ENCODE measurements around the gene BAIAP2. TPM values are rescaled to one million over a fixed set of nuclear protein-coding genes. Genes with fewer than 3 reads are reported as not detected.

BAIAP2 gene
- total and polyA plus RNA-seq, 10 of the 15 experiments (the other 5 are each of a cell fraction or from before 2014, with no cell fraction given) = 0.15 to 1.2 (median 0.46) TPM; not detected in 2

- TF ChIP-seq, protein P1, sequence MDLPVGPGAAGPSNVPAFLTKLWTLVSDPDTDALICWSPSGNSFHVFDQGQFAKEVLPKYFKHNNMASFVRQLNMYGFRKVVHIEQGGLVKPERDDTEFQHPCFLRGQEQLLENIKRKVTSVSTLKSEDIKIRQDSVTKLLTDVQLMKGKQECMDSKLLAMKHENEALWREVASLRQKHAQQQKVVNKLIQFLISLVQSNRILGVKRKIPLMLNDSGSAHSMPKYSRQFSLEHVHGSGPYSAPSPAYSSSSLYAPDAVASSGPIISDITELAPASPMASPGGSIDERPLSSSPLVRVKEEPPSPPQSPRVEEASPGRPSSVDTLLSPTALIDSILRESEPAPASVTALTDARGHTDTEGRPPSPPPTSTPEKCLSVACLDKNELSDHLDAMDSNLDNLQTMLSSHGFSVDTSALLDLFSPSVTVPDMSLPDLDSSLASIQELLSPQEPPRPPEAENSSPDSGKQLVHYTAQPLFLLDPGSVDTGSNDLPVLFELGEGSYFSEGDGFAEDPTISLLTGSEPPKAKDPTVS (IDR thresholded peaks at IDR 0.05; ENCODE audit: low read depth, low read length) = no peak
- TF ChIP-seq ZNF622 (IDR thresholded peaks at IDR 0.05) = no peak
These were observed 3.1 kb downstream of the BAIAP2 start (continued) for GRCh38 chr17:81037798-81038733.

DNA sequence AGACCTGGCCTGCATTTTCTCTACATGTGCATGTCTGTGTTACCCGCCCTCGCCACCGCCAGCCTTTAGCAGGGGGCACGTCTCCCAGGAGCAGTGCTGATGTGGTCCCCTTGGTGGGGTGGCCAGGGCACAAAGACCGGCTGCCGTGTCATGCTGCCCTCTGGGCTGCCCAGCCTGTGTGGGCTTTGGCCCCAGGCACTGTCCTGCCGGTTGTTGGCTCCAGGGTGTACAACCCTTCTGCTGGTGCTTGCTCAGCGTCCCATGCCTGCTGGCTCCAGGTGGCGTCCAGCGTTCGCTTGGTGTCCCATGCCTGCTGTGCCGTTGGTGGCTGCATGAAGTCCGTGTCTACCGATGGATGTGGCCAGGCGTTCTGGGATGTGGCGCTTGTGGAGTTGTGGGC lies 4.1 kb downstream of the BAIAP2 start:
- H3K4me3 ChIP-seq = no peak overlapping the region
- no peak overlapping the region for H3K9ac ChIP-seq (ENCODE audit: control insufficient read depth, insufficient read depth, low read length)
- in situ Hi-C loops (cut with MboI) (no loop called here), intact Hi-C loops (cut with micrococcal nuclease; ENCODE audit: unreplicated experiment) (no loop called here)
- no peak for TF ChIP-seq SRF (IDR thresholded peaks at IDR 0.05; ENCODE audit: low read depth in 2 of 2, low read length in 2 of 2)
- no peak for TF ChIP-seq KDM1A (IDR thresholded peaks at IDR 0.05; ENCODE audit: borderline replicate concordance)
- no peak for TF ChIP-seq ZZZ3 (IDR thresholded peaks at IDR 0.05; ENCODE audit: control insufficient read depth, insufficient read length, low read depth)
- no peak for TF ChIP-seq CHD4 (IDR thresholded peaks at IDR 0.05)
- TF ChIP-seq, protein P2, sequence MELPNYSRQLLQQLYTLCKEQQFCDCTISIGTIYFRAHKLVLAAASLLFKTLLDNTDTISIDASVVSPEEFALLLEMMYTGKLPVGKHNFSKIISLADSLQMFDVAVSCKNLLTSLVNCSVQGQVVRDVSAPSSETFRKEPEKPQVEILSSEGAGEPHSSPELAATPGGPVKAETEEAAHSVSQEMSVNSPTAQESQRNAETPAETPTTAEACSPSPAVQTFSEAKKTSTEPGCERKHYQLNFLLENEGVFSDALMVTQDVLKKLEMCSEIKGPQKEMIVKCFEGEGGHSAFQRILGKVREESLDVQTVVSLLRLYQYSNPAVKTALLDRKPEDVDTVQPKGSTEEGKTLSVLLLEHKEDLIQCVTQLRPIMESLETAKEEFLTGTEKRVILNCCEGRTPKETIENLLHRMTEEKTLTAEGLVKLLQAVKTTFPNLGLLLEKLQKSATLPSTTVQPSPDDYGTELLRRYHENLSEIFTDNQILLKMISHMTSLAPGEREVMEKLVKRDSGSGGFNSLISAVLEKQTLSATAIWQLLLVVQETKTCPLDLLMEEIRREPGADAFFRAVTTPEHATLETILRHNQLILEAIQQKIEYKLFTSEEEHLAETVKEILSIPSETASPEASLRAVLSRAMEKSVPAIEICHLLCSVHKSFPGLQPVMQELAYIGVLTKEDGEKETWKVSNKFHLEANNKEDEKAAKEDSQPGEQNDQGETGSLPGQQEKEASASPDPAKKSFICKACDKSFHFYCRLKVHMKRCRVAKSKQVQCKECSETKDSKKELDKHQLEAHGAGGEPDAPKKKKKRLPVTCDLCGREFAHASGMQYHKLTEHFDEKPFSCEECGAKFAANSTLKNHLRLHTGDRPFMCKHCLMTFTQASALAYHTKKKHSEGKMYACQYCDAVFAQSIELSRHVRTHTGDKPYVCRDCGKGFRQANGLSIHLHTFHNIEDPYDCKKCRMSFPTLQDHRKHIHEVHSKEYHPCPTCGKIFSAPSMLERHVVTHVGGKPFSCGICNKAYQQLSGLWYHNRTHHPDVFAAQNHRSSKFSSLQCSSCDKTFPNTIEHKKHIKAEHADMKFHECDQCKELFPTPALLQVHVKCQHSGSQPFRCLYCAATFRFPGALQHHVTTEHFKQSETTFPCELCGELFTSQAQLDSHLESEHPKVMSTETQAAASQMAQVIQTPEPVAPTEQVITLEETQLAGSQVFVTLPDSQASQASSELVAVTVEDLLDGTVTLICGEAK (IDR thresholded peaks at IDR 0.05; ENCODE audit: borderline replicate concordance) = no peak
- TF ChIP-seq LARP7 (IDR thresholded peaks at IDR 0.05) = no peak
- TF ChIP-seq GABPA (IDR thresholded peaks at IDR 0.05; ENCODE audit: low read depth) = no peak
- TF ChIP-seq SIN3A (IDR thresholded peaks at IDR 0.05; ENCODE audit: low read depth, low read length) = no peak
- no peak for TF ChIP-seq CEBPB (IDR thresholded peaks at IDR 0.05; ENCODE audit: borderline replicate concordance in 1 of 2, low read depth in 2 of 2, low read length in 2 of 2)
- no peak for TF ChIP-seq EGR1 (IDR thresholded peaks at IDR 0.05; ENCODE audit: borderline replicate concordance in 1 of 2, low read depth in 2 of 2, low read length in 2 of 2)
- no peak for TF ChIP-seq WRNIP1 (IDR thresholded peaks at IDR 0.05; ENCODE audit: borderline replicate concordance, low read depth, low read length)
- ChIA-PET CTCF (no interaction called here), RAD21 (ENCODE audit: unreplicated experiment) (no interaction called here), POLR2A (no interaction called here), SMC1A (ENCODE audit: uncharacterized antibody, unreplicated experiment) (no interaction called here)
- no peaks in the 10 kb centered on the region for H3K36me3 ChIP-seq (ENCODE audit: control insufficient read depth in 2 of 2, insufficient read depth in 2 of 2, low read length in 1 of 2)
- H2AFZ ChIP-seq (ENCODE audit: control insufficient read depth, low read depth, low read length) = no peak overlapping the region
- H3K79me2 ChIP-seq (ENCODE audit: control insufficient read depth, insufficient read depth, low read length) = no peaks in the 10 kb centered on the region
- H3K27me3 ChIP-seq (replicated peaks in 1 of 2; ENCODE audit: control insufficient read depth in 2 of 2, insufficient read depth in 2 of 2, low read length in 1 of 2) = peaks cover 3 to 4% of the 10 kb centered on the region in 2 experiments; a peak in 3 of 4 replicates
- no peak for FAIRE-seq
- no peak overlapping the region for H3K4me2 ChIP-seq (ENCODE audit: control insufficient read depth, insufficient read depth)
- H3K27ac ChIP-seq (ENCODE audit: control insufficient read depth, insufficient read depth) = no peak overlapping the region
- ATAC-seq = no peak
- 45% methylated on average over 16 of the region's 16 CpGs for WGBS (ENCODE audit: insufficient coverage, insufficient replicate concordance, low lambda C conversion rate, missing lambda C conversion rate)
- H3K9me3 ChIP-seq (replicated peaks; ENCODE audit: control insufficient read depth, insufficient read depth, low read length) = no peaks in the 10 kb centered on the region
- BruUV-seq (replicated peaks) = no TSS peak
- DNase-seq (ENCODE audit: low read depth, low spot score) = no peak
- no peaks in the 10 kb centered on the region for H4K20me1 ChIP-seq (ENCODE audit: control insufficient read depth, insufficient read depth)
- H3K4me1 ChIP-seq (ENCODE audit: control insufficient read depth, insufficient read depth, low read length) = no peaks in the 10 kb centered on the region
